Nephron (organoid): ENCODE measurements around the gene CPT1A.

Source experiments
- H3K27ac Mint-ChIP-seq, 3 experiments: 2 replicates each; pipeline ENCODE4 v1.8.0; 2020; ENCODE audit warnings: mixed read lengths in 3 of 3, mild to moderate bottlenecking in 2 of 3, moderate library complexity in 1 of 3
- H3K27me3 Mint-ChIP-seq: 2 replicates; pipeline ENCODE4 v1.8.0; 2021; ENCODE audit warnings: low read depth, mild to moderate bottlenecking, moderate library complexity, mixed read lengths
- H3K36me3 Mint-ChIP-seq: 2 replicates; pipeline ENCODE4 v1.8.0; 2020; ENCODE audit warnings: low read depth, mixed read lengths
- H3K4me1 Mint-ChIP-seq: 2 replicates; pipeline ENCODE4 v1.8.0; 2020; ENCODE audit warnings: mixed read lengths
- H3K4me3 Mint-ChIP-seq, 3 experiments: 2 replicates each; pipeline ENCODE4 v1.8.0; 2020; ENCODE audit warnings: mild to moderate bottlenecking in 3 of 3, mixed read lengths in 3 of 3, moderate library complexity in 2 of 3
- H3K9me3 Mint-ChIP-seq: 2 replicates; pipeline ENCODE4 v1.8.0; 2020; ENCODE audit warnings: mixed read lengths
- CTCF ChIP-seq, 3 experiments: fragments of 200-600 bp; sonication (generic); IDR thresholded peaks; one replicate each; pipeline ENCODE4 v1.5.0; 2021; ENCODE audit warnings: antibody characterized with exemption in 3 of 3; ENCODE audit not compliant: unreplicated experiment in 3 of 3

The CPT1A gene

GRCh38 chr11:68743539-68743938, 98.2 kb downstream of the CPT1A start:
- Mint-ChIP-seq H3K27me3 (no peaks in the 10 kb centered on the region), H3K36me3 (peaks cover 11% of the 10 kb centered on the region)

GRCh38 chr11:68741463-68741862, 100.3 kb downstream of the CPT1A start:
- no peak for TF ChIP-seq CTCF (IDR thresholded peaks at IDR 0.05; ENCODE audit: unreplicated experiment in 3 of 3)
- Mint-ChIP-seq H3K4me3 (no peak overlapping the region), H3K9me3 (no peaks in the 10 kb centered on the region), H3K27me3 (no peaks in the 10 kb centered on the region), H3K36me3 (peaks cover 10% of the 10 kb centered on the region), H3K27ac (peak overlapping the region in 1 of 3 experiments; percentile 35), H3K4me1 (peaks cover 6% of the 10 kb centered on the region)

More at GRCh38 chr11:68743539-68743938, 98.2 kb downstream of the CPT1A start:
- Mint-ChIP-seq H3K4me3 (no peak overlapping the region), H3K27ac (no peak overlapping the region), H3K4me1 (peaks cover 6% of the 10 kb centered on the region), H3K9me3 (no peaks in the 10 kb centered on the region)
- no peak for TF ChIP-seq CTCF (IDR thresholded peaks at IDR 0.05; ENCODE audit: unreplicated experiment in 3 of 3)

- Mint-ChIP-seq H3K27ac (no peak overlapping the region), H3K9me3 (no peaks in the 10 kb centered on the region), H3K4me1 (no peaks in the 10 kb centered on the region), H3K27me3 (peaks cover 13% of the 10 kb centered on the region), H3K4me3 (no peak overlapping the region), H3K36me3 (no peaks in the 10 kb centered on the region)
- TF ChIP-seq CTCF (IDR thresholded peaks at IDR 0.05; ENCODE audit: unreplicated experiment in 3 of 3): no peak
These were observed 106.1 kb downstream of the CPT1A start for GRCh38 chr11:68735646-68736045.

- H3K4me3 Mint-ChIP-seq: no peak overlapping the region
- no peaks in the 10 kb centered on the region for H3K4me1 Mint-ChIP-seq
- no peak for TF ChIP-seq CTCF (IDR thresholded peaks at IDR 0.05; ENCODE audit: unreplicated experiment in 3 of 3)
- no peaks in the 10 kb centered on the region for H3K9me3 Mint-ChIP-seq
- H3K27ac Mint-ChIP-seq: no peak overlapping the region
- H3K36me3 Mint-ChIP-seq: no peaks in the 10 kb centered on the region
- H3K27me3 Mint-ChIP-seq: peaks cover 15% of the 10 kb centered on the region
These were observed 106.6 kb downstream of the CPT1A start for GRCh38 chr11:68735125-68735524.

- peaks cover 15% of the 10 kb centered on the region for H3K27me3 Mint-ChIP-seq
- H3K36me3 Mint-ChIP-seq: no peaks in the 10 kb centered on the region
- no peak overlapping the region for H3K4me3 Mint-ChIP-seq
- TF ChIP-seq CTCF (IDR thresholded peaks at IDR 0.05; ENCODE audit: unreplicated experiment in 3 of 3): no peak
- H3K27ac Mint-ChIP-seq: no peak overlapping the region
- H3K4me1 Mint-ChIP-seq: no peaks in the 10 kb centered on the region
- no peaks in the 10 kb centered on the region for H3K9me3 Mint-ChIP-seq
These were observed 107.6 kb downstream of the CPT1A start for GRCh38 chr11:68734111-68734510.

GRCh38 chr11:68727783-68728182, 113.9 kb downstream of the CPT1A start:
- no peaks in the 10 kb centered on the region for H3K36me3 Mint-ChIP-seq
- TF ChIP-seq CTCF (IDR thresholded peaks at IDR 0.05; ENCODE audit: unreplicated experiment in 3 of 3): no peak
- H3K4me3 Mint-ChIP-seq: no peak overlapping the region
- no peaks in the 10 kb centered on the region for H3K9me3 Mint-ChIP-seq
- H3K27ac Mint-ChIP-seq: no peak overlapping the region
- H3K4me1 Mint-ChIP-seq: no peaks in the 10 kb centered on the region
- H3K27me3 Mint-ChIP-seq: peaks cover 22% of the 10 kb centered on the region
